Measurements from ENCODE around the gene MYH7.

The MYH7 gene

DNA sequence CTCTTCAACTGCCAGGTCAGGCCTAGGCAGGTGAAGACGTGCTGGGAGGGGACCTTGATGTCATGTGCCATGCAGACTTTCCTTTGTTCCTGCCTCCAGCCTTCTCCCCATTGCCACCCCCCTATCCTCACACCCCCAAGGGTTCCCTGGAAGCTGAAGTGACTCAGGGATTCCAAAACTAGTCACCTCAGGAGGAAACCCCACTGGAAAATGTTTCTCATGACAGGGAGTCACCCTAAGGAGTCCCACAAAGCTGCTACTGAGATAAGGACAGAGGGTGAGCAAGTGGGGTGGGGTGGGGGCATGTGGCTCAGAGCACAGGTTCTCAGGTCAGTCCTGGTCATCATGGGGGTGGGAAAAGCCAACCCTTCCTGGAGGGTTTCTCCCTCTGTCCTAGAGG lies 65.2 kb downstream of the MYH7 start:
- DNase-seq (ENCODE audit: low spot score), result no peak

DNA sequence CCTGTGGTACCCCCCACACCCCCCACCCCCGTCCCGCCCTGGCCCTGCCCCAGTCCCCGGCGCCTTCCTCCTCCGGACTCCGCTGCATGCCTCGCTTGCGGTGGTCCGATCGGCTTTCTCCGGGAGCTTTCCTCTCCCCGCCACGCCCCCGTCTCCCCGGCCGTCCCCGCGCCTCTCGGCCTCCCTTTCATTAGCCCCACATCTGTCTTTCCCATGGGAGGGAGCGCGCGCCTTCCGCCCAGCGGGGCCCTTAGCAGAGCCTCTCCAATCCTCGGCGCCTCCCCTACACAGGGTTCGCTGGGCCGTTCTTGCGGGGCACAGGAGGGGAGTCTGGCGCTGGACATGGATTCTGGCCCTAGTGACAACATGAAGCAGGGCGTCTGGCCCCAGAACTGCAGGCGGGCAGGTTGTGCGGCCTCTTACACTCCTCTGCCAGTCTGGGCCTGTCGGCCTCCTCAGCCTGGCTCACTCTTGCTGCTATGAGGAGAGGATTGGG lies 69.0 kb downstream of the MYH7 start:
- peak; percentile 83 for DNase-seq (ENCODE audit: low spot score)

DNA sequence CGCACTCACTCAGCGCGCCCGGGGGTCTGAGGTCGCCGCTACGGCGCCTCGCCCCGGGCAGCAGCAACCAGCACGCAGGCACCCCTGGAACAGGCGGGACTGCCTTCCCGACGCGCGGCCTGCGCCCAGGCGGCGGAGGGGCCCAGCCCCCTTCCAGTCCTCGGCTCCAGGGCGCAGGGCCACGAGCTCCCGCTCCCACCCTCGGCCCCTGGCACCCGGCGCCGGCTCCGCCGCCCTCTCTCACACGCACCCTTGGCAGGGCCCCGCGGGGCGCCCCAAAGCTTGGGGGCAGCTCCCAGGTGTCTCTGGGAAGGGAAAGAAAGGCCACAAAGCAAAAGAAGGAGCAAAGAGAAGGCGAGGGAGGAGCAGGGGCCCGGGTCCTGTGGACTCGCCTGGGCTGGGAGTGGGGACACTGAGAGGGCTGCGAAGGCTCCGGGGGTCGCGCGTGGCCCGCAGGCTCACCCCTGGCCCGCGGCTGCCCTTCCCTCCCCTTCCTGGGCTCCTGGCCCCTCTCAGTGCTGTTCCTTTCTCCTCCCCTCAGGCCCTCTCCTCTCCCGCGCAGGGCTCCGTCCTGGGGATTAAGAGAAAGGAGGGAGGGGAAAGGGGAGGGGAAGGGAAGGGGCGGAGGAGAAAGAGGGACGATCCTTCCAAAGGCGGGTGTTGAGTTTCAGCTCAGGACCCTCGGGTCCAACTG lies 69.6 kb downstream of the MYH7 start:
- DNase-seq (ENCODE audit: low spot score), result peak; percentile 85

DNA sequence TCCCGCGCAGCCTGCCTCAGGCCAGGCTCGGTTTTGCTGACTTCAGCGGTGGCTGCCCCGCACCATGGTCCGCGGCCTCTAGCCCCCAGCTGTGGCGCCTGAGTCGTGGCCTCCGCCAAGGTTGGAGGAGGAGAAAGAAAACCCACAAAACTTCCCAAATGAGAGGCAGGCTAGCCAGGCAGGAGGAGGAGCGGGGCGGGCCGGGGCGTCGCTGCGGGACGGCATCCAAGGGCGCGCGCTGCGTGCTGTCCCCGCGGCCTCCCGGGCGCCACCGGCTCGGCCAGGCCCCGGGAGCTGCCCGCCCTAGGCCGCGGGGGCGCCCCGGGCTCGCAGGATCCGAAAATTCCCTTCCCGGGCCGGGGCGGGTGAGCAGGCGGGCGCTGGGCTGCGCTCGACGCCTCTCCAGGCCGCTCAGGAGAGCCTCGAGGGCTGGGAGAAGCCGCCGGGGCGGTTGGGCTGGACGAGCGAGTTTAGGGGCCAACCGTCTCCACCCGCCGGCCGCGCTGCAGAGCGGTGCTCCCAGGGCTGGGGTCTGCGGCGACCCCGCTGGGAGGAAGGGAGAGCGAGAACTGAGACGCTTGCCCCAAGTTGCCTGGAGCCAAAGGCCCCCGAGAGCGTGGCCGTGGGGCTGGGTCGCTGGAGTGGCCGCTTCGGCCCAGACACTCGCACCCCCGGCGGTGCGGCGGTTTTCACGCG lies 70.3 kb downstream of the MYH7 start, which contains the start of gene EFS:
Gene EFS, minus strand, starts transcription at position 137 of the 696 bp plus-strand sequence. CDS start 147 bp downstream, outside the sequence.
- peak; percentile 68 for DNase-seq (ENCODE audit: low spot score)

DNA sequence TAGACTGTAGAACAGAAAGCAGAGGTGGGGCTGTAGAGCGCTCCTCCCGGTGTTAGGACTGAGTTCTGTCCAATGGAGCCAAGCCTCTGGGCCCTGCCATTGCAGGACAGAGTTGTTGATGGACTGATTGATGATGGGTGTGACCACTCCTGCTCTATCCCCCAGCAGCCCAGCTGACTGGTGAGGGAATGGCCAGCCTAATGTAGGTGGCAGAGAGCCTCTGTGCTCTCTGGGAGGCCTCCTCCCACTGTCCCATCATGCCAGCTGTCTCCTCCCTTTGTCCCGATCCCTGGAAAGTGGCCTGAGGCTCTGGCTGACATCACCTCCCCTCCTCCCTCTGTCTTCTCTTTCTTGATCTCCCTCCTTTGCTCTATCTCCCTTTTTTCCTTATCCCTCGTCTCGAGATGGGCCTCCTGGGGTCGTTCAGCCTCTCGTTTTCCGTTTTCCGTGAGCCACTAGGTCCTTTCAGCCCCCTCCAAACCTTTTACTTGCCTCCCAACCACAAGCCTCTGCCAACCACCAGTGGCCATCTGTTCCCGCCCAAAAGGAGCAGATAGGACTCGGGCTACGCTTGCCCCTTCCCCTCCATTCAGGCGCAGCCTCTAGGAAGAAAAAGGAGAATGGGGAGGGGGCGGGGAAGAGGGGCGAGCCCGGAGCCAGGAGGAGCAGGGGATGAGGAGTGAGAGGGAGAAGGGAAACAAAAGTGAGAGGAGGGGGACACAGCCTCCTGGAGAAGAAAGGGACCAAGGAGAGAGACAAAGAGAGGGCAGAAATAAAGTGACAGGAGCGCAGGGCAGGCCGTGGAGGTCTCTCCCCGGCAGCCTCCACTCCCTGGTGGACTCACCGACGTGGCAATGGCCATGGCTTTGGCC lies 71.1 kb downstream of the MYH7 start:
- peak; percentile 87 for DNase-seq (ENCODE audit: low spot score)
